ENCODE results near the gene NTHL1.

DNA sequence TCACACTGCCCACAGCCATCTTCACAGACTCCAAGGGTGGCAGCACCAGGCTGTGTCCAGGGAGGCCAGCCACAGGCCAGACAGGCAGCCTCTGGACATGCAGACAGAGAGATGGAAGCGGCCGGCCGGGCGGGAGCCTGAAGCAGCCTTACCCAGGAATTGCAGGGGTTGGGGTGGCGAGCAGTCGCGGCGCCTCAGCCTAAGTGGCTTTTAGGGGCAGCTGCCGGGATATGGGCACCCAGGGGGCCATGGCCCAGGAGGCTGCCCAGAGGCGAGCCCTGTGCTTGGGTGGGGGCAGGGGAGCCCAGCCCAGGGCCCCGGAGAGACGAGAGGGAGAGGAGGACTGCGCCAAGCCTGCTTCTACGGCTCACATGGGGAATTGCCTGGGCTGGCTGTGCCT lies 22.4 kb downstream of the NTHL1 start:
- TF ChIP-seq, protein P1, sequence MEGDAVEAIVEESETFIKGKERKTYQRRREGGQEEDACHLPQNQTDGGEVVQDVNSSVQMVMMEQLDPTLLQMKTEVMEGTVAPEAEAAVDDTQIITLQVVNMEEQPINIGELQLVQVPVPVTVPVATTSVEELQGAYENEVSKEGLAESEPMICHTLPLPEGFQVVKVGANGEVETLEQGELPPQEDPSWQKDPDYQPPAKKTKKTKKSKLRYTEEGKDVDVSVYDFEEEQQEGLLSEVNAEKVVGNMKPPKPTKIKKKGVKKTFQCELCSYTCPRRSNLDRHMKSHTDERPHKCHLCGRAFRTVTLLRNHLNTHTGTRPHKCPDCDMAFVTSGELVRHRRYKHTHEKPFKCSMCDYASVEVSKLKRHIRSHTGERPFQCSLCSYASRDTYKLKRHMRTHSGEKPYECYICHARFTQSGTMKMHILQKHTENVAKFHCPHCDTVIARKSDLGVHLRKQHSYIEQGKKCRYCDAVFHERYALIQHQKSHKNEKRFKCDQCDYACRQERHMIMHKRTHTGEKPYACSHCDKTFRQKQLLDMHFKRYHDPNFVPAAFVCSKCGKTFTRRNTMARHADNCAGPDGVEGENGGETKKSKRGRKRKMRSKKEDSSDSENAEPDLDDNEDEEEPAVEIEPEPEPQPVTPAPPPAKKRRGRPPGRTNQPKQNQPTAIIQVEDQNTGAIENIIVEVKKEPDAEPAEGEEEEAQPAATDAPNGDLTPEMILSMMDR (conservative IDR thresholded peaks at IDR 0.05; ENCODE audit: low read depth in 2 of 2), result no peak
- TF ChIP-seq ZNF331 (CRISPR knock-in tag; IDR thresholded peaks at IDR 0.05; ENCODE audit: low read depth) (no peak), ZNF114 (CRISPR knock-in tag; IDR thresholded peaks at IDR 0.05) (no peak), EZH2phosphoT487 (IDR thresholded peaks at IDR 0.05; ENCODE audit: unreplicated experiment) (no peak), EZH2 (IDR thresholded peaks at IDR 0.05; ENCODE audit: low read depth, unreplicated experiment) (no peak), POLR2AphosphoS5 (IDR thresholded peaks at IDR 0.05; ENCODE audit: low read depth) (no peak), CREB1 (CRISPR knock-in tag; IDR thresholded peaks at IDR 0.05; ENCODE audit: low read depth) (no peak), NANOG (IDR thresholded peaks at IDR 0.05; ENCODE audit: borderline replicate concordance) (no peak)
- TF ChIP-seq, protein P2, sequence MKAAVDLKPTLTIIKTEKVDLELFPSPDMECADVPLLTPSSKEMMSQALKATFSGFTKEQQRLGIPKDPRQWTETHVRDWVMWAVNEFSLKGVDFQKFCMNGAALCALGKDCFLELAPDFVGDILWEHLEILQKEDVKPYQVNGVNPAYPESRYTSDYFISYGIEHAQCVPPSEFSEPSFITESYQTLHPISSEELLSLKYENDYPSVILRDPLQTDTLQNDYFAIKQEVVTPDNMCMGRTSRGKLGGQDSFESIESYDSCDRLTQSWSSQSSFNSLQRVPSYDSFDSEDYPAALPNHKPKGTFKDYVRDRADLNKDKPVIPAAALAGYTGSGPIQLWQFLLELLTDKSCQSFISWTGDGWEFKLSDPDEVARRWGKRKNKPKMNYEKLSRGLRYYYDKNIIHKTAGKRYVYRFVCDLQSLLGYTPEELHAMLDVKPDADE (IDR thresholded peaks at IDR 0.05), result no peak
- TF ChIP-seq, protein P3, sequence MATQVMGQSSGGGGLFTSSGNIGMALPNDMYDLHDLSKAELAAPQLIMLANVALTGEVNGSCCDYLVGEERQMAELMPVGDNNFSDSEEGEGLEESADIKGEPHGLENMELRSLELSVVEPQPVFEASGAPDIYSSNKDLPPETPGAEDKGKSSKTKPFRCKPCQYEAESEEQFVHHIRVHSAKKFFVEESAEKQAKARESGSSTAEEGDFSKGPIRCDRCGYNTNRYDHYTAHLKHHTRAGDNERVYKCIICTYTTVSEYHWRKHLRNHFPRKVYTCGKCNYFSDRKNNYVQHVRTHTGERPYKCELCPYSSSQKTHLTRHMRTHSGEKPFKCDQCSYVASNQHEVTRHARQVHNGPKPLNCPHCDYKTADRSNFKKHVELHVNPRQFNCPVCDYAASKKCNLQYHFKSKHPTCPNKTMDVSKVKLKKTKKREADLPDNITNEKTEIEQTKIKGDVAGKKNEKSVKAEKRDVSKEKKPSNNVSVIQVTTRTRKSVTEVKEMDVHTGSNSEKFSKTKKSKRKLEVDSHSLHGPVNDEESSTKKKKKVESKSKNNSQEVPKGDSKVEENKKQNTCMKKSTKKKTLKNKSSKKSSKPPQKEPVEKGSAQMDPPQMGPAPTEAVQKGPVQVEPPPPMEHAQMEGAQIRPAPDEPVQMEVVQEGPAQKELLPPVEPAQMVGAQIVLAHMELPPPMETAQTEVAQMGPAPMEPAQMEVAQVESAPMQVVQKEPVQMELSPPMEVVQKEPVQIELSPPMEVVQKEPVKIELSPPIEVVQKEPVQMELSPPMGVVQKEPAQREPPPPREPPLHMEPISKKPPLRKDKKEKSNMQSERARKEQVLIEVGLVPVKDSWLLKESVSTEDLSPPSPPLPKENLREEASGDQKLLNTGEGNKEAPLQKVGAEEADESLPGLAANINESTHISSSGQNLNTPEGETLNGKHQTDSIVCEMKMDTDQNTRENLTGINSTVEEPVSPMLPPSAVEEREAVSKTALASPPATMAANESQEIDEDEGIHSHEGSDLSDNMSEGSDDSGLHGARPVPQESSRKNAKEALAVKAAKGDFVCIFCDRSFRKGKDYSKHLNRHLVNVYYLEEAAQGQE (IDR thresholded peaks at IDR 0.05; ENCODE audit: unreplicated experiment), result no peak

Measured in GM23338 (cell line).